Measurements from ENCODE around the gene NCKAP5.

The NCKAP5 gene

GRCh38 chr2:133148187-133148586, 420.1 kb downstream of the NCKAP5 start:
- no peak for DNase-seq (ENCODE audit: low read depth)

GRCh38 chr2:133146893-133147292, 421.4 kb downstream of the NCKAP5 start:
- peak; percentile 38 for DNase-seq (ENCODE audit: low read depth)

GRCh38 chr2:133143645-133144044, 424.6 kb downstream of the NCKAP5 start:
- DNase-seq (ENCODE audit: low read depth), result no peak

GRCh38 chr2:133142087-133142486, 426.2 kb downstream of the NCKAP5 start:
- no peak for DNase-seq (ENCODE audit: low read depth)

- no peak for DNase-seq (ENCODE audit: low read depth)
Measured at GRCh38 chr2:133140620-133141019, 427.6 kb downstream of the NCKAP5 start.

- no peak for DNase-seq (ENCODE audit: low read depth)
Measured at GRCh38 chr2:133139847-133140533, 428.3 kb downstream of the NCKAP5 start.

GRCh38 chr2:133138693-133139092, 429.6 kb downstream of the NCKAP5 start:
- no peak for DNase-seq (ENCODE audit: low read depth)

GRCh38 chr2:133135035-133135654, 433.1 kb downstream of the NCKAP5 start:
- no peak for DNase-seq (ENCODE audit: low read depth)

- DNase-seq (ENCODE audit: low read depth), result peak; percentile 33
Measured at GRCh38 chr2:133130548-133131246, 437.6 kb downstream of the NCKAP5 start.

- DNase-seq (ENCODE audit: low read depth), result no peak
Measured at GRCh38 chr2:133124446-133124845, 443.8 kb downstream of the NCKAP5 start.

- DNase-seq (ENCODE audit: low read depth), result no peak
Measured at GRCh38 chr2:133123904-133124303, 444.4 kb downstream of the NCKAP5 start.

GRCh38 chr2:133123393-133123792, 444.9 kb downstream of the NCKAP5 start:
- DNase-seq (ENCODE audit: low read depth), result no peak

- DNase-seq (ENCODE audit: low read depth), result no peak
Measured at GRCh38 chr2:133122529-133122928, 445.7 kb downstream of the NCKAP5 start.

- DNase-seq (ENCODE audit: low read depth), result no peak
Measured at GRCh38 chr2:133120310-133120709, 448.0 kb downstream of the NCKAP5 start.

- DNase-seq (ENCODE audit: low read depth), result no peak
Measured at GRCh38 chr2:133110201-133110600, 458.1 kb downstream of the NCKAP5 start.

GRCh38 chr2:133109772-133110171, 458.5 kb downstream of the NCKAP5 start:
- DNase-seq (ENCODE audit: low read depth), result peak; percentile 89

GRCh38 chr2:133107058-133107815, 461.0 kb downstream of the NCKAP5 start:
- DNase-seq (ENCODE audit: low read depth), result no peak

GRCh38 chr2:133104871-133105270, 463.4 kb downstream of the NCKAP5 start:
- DNase-seq (ENCODE audit: low read depth), result no peak

GRCh38 chr2:133098787-133099186, 469.5 kb downstream of the NCKAP5 start:
- no peak for DNase-seq (ENCODE audit: low read depth)

GRCh38 chr2:133097666-133098065, 470.6 kb downstream of the NCKAP5 start:
- DNase-seq (ENCODE audit: low read depth), result peak; percentile 43

- DNase-seq (ENCODE audit: low read depth), result peak; percentile 52
Measured at GRCh38 chr2:133092571-133092970, 475.7 kb downstream of the NCKAP5 start.

- no peak for DNase-seq (ENCODE audit: low read depth)
Measured at GRCh38 chr2:133090358-133090757, 477.9 kb downstream of the NCKAP5 start.
